Stimulated activated CD8-positive, alpha-beta memory T cell treated with anti-CD3 and anti-CD28 coated beads, Interleukin-12 subunit alpha, Interleukin-12 subunit beta, amount 100 ng/mL, for 24 hours (primary cell): ENCODE data around the gene NHERF1.
A peak's percentile ranks its signal among the peaks of the same experiment; 100 is the strongest.

Experiments used
- DNase-seq: peaks from one replicate; pipeline ENCODE4 v3.0.0-alpha.2; 2020; ENCODE audit errors: extremely low read depth

NHERF1 gene

DNA sequence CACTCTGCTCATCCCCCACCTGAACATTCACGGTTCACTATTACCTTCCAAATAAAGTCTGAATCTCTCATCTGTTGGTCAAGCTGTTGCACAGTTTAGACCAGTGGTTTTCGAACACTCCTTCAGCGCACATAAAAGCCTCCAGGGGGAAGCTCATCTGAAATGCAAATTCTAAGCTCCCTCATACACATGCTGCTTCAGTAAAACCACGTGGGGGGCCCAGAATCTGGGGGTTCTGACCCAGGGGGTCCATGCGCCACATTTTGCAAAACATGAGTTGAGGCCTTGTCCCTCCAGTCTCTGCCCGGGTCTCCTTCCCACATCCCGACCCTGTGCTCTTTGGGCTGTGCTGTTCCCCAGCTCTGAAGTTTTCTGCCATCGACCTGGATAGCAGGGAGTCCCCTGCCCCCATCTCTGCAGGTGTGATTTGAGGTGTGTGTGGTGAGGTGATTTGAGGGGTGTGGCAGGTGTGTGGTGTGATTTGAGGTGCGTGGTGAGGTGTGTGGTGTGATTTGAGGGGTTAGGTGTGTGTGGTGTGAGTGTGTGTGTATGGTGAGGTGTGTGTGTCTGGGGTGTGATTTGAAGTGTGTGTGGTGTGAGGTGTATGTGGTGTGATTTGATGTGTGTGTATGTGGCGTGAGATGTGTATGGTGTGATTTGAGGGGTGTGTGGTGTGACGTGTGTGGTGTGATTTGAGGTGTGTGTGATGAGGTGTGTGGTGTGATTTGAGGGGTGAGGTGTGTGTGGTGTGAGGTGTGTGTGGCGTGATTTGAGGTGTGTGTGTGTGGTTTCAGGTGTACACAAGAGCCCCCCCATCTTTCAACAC lies 16.2 kb upstream of the NHERF1 start:
- no peak for DNase-seq

- no peak for DNase-seq
These were observed 14.9 kb upstream of the NHERF1 start for GRCh38 chr17:74733365-74734122.

DNA sequence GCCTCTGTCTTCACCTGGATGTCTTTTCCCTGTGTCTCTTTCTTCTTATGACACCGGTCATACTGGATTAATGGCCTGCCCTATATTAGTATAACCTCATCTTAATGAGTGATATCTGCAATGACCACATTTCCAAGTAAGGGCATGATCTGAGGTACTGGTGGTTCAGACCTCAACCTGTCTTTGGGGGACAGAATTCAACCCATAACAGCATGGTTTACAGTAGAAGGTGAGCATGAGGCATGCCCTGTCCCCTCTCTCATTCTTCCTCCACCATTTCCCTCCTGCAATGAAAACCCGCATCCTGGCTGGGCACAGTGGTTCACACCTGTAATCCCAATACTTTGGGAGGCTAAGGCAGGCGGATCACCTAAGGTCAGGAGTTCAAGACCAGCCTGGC lies 14.2 kb upstream of the NHERF1 start:
- no peak for DNase-seq

DNA sequence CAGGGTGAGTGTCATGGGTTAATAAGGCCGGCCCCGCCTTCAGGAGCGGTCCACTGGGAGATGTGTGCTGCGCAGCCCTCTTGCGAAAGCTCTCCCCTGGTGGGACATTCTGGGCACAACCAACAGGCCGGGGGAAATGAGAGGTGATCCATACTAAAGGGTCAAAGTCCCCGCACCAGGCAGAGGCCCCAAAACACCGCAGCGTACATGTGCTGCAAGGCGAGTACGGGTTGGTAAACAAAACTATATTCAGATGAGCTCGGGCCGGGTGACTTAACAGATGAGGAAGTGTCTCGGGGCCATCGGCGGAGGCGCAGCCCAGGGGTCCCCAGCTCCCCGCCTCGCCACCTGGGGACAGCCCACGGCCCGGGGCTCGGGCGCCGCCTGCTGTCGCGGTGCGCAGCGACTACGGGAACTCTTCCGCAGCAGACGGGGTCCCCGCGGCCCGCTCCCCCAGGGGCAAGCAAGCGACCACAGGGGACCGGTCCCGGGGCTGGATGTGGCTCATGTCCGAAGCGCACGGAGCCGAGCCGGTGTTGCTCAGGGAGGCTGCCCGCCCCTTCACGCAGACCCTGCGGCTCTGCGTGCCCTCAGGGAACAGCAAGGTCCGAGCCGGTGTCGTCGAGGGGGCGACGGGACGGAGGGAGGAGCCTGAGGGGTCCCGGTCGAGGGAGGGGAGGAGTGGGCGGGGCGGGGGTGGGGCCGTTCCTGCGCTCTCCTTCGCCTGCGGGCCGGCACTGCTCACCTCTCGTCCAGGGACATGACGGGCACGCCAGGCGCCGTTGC lies 11.7 kb upstream of the NHERF1 start, which contains the start of gene RAB37:
RAB37 (plus strand) TSS at position 744 of the 786 bp plus-strand sequence; CDS start at position 761, 17 bp downstream.
- DNase-seq: no peak

DNA sequence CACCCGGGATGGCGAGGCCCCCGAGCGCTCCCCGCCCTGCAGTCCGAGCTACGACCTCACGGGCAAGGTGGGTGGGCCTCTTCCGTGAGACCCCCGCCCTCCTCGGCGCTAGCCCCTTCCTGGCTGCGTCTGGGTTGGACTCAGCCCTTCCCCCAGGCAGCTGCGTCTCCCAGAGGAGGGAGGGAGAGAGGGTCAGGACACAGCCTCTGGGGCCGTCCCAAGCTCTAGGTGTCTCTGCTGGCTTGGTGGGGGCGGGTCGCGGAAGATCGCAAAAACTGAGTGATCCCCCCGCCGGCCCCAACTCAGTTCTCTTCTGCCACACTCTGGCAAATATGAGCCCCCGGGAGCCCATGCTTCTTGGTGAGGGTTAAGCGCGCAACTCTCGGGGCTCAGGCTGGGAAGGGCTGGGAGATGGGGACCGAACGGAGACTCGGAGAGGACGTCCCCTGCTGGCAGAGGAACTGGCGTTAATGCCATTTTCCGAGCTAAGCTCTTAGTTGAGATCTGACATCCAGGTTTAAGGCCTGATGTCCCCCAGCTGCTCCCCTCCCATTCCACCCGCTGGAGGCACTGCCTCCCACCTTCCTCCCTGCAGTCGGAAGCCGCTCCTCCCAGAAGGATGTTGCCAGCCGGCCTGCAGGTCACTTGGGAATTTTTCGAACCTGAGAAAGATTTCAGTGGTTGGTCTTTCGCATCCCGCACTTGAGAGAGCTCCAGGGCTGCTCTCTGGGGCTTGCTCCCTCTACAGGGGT lies 11.0 kb upstream of the NHERF1 start:
- no peak for DNase-seq

GRCh38 chr17:74738051-74738996 lies 10.1 kb upstream of the NHERF1 start:
- DNase-seq: peak; percentile 48

GRCh38 chr17:74739227-74739831 lies 9.1 kb upstream of the NHERF1 start:
- no peak for DNase-seq

GRCh38 chr17:74740173-74740572 lies 8.3 kb upstream of the NHERF1 start:
- DNase-seq: no peak

- no peak for DNase-seq
These were observed 7.6 kb upstream of the NHERF1 start for GRCh38 chr17:74740641-74741387.

DNA sequence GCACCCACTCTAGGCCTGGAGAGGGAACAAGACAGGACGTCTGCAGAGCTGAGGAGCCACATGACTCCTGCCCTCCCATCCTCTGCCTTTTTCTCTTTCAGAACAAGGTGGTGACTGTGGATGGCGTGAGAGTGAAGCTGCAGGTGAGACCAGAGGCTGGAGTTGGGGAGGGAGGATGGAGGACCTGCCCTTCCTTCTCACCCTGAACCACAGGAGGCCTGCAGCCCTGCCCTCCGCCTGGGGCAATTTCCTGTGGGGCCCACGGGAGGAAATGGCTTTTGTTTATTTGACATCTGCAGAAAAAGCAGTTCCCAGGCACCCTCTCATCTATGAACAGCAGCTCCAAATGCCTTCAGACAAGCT lies 6.3 kb upstream of the NHERF1 start:
- no peak for DNase-seq

DNA sequence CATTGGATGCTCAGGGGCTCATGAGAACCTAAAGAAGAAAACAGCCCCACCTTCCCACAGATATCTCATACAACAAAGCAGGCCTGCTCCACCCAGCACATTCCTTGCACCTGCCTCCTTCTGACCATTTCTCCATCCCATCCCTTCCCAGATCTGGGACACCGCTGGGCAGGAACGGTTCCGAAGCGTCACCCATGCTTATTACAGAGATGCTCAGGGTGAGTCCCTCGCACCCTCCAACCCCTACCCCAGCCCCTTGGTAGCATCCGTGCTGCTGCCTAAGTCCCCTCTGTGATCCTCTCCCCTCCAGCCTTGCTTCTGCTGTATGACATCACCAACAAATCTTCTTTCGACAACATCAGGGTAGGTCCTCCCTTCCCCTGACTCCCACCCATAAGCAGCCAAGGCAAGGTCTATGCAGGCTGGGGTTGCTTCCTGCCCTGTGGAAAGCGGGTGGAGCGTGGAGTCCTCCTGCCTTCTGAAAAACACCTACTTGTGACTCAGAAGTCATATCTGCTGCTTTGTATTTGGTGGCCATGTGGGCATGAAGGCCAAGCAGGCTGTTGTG lies 5.4 kb upstream of the NHERF1 start:
- DNase-seq: no peak

GRCh38 chr17:74743755-74744154 lies 4.7 kb upstream of the NHERF1 start:
- no peak for DNase-seq

GRCh38 chr17:74744349-74744713 lies 4.1 kb upstream of the NHERF1 start:
- no peak for DNase-seq

DNA sequence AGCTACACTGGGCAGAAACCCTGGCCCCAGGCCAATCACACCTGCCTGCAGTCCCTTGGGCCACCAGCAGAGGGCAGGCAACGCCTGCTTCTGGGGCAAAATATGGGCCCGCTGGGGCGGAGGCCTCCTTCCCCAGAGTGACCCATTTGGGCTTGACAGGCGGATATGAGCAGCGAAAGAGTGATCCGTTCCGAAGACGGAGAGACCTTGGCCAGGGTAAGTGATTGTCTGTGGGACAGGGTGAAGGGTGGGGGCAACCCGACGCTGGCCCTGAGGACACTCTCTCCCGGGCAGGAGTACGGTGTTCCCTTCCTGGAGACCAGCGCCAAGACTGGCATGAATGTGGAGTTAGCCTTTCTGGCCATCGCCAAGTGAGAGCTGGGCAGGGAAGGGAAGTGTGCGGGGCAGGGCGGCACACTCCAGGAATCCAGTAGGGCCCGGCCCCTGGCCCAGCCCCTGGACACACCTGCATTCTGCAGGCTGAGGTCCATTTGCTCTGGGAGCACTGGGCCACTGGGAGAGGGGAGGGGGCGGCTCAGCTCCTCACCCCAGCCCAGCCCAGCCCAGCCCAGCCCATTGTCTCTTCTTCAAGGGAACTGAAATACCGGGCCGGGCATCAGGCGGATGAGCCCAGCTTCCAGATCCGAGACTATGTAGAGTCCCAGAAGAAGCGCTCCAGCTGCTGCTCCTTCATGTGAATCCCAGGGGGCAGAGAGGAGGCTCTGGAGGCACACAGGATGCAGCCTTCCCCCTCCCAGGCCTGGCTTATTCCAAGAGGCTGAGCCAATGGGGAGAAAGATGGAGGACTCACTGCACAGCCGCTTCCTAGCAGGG lies 3.5 kb upstream of the NHERF1 start:
- no peak for DNase-seq

- no peak for DNase-seq
These were observed 2.8 kb upstream of the NHERF1 start for GRCh38 chr17:74745548-74746177.

DNA sequence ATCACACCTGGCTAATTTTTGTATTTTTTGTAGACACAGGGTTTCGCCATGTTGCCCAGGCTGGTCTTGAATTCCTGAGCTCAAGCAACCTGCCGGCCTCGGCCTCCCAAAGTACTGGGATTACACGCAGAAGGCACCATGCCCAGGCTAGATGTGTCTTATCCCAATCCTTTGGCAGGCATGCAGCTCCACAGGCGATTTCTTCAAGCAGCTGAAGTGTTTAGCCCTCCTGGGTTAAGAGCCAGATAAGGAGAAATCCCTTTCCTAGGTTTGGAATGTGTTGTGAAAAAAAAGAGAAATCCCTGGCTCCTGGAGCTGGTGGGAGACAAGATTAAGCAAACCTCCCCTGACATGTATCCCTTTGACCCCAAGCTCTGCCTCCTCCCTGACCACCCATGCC lies 2.1 kb upstream of the NHERF1 start:
- no peak for DNase-seq

GRCh38 chr17:74746922-74747321 lies 1.5 kb upstream of the NHERF1 start:
- DNase-seq: no peak

DNA sequence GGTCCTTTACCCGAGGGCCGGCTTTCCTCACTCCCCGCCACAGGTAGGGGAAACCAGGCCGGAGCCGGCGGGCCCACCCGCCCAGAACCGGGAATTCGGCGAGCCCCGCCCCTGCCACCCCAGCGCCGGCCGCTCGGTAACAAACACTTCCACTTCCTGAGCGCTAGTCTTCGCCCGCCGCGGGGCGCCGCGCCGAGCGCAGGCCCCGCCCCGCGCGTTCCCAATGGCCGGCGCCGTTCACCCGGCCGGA lies 224 bp upstream of the NHERF1 start:
- no peak for DNase-seq
